OCI-LY3 (cell line): ENCODE measurements around the gene ATN1.

ENCODE experiments used
- H2AFZ ChIP-seq: fragments of 200-600, 300-600 bp; shearing (Covaris generic); 2 replicates; pipeline ENCODE4 v1.6.0; 2014; ENCODE audit warnings: antibody characterized with exemption, low read depth, low read length
- H3K27ac ChIP-seq: fragments of 200-600, 300-600 bp; sonication (generic); 2 replicates; pipeline ENCODE4 v1.5.1; 2014; ENCODE audit warnings: mild to moderate bottlenecking, low read length, moderate library complexity, mixed read lengths
- H3K27me3 ChIP-seq: fragments of 200-600, 300-600 bp; sonication (generic); 2 replicates; pipeline ENCODE4 v1.6.1; 2014; ENCODE audit warnings: low read depth, low read length, mixed read lengths
- H3K36me3 ChIP-seq: fragments of 200-600, 300-600 bp; sonication (generic); replicated peaks from 2 replicates; pipeline ENCODE3; 2014; ENCODE audit warnings: low read depth, low read length, mixed read lengths
- H3K4me1 ChIP-seq: fragments of 300-600, 200-600 bp; sonication (generic); 2 replicates; pipeline ENCODE4 v1.6.1; 2014; ENCODE audit warnings: low read length, mixed read lengths
- H3K4me2 ChIP-seq: fragments of 200-600, 300-600 bp; sonication (generic); 2 replicates; pipeline ENCODE4 v1.6.1; 2014; ENCODE audit warnings: low read length, mixed read lengths
- H3K4me3 ChIP-seq: fragments of 300-600, 200-600 bp; sonication (generic); 2 replicates; pipeline ENCODE4 v1.5.1; 2014; ENCODE audit warnings: antibody characterized with exemption, mild to moderate bottlenecking, low read length, moderate library complexity
- H3K79me2 ChIP-seq: fragments of 300-600, 200-600 bp; shearing (Covaris generic); 2 replicates; pipeline ENCODE4 v1.6.1; 2014; ENCODE audit warnings: mild to moderate bottlenecking, low read length, mixed read lengths
- H3K9ac ChIP-seq: fragments of 300-600, 200-600 bp; shearing (Covaris generic); 2 replicates; pipeline ENCODE4 v1.6.0; 2014; ENCODE audit warnings: mild to moderate bottlenecking, low read length, moderate library complexity
- H3K9me3 ChIP-seq: fragments of 200-600, 300-600 bp; shearing (Covaris generic); 2 replicates; pipeline ENCODE4 v1.6.1; 2014; ENCODE audit warnings: low read length, mixed read lengths; ENCODE audit not compliant: insufficient read depth
- H4K20me1 ChIP-seq: fragments of 200-600, 300-600 bp; sonication (generic); 2 replicates; pipeline ENCODE4 v1.6.1; 2016; ENCODE audit warnings: low read length, mixed read lengths; ENCODE audit not compliant: insufficient read depth
- EZH2phosphoT487 ChIP-seq: fragments of 200-600 bp; shearing (Covaris generic); IDR thresholded peaks from 2 replicates; pipeline ENCODE4 v1.6.1; 2018; ENCODE audit warnings: antibody characterized with exemption, mixed run types, low read depth
- TF ChIP-seq, protein P1 (sequence below): fragments of 200-600, 300-600 bp; sonication (generic); IDR thresholded peaks from 2 replicates; pipeline ENCODE4 v1.5.1; 2014; ENCODE audit warnings: antibody characterized with exemption, low read length, low read depth

ATN1 gene

DNA sequence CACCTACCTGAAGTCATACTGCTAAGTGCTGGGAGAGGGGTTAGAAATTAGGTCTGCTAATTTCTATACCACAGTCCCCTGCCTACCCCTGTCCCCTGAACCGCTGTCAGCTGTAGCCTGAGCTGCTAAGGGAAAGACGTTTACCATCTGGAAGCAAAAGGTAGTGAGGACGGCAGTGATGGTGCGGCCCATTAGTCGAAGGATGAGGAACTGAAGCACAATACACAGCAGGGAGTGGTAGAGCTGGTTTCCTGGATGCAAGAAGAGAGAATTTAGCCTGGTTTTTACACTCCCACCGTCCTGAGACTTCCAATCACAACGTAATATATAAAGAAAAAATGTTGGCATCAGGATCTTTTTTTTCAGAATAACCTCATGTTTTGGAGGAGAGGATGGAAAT, 54.8 kb downstream of the ATN1 start:
- no peaks in the 10 kb centered on the region for H3K79me2 ChIP-seq
- TF ChIP-seq EZH2phosphoT487 = no peak
- TF ChIP-seq, protein P1, sequence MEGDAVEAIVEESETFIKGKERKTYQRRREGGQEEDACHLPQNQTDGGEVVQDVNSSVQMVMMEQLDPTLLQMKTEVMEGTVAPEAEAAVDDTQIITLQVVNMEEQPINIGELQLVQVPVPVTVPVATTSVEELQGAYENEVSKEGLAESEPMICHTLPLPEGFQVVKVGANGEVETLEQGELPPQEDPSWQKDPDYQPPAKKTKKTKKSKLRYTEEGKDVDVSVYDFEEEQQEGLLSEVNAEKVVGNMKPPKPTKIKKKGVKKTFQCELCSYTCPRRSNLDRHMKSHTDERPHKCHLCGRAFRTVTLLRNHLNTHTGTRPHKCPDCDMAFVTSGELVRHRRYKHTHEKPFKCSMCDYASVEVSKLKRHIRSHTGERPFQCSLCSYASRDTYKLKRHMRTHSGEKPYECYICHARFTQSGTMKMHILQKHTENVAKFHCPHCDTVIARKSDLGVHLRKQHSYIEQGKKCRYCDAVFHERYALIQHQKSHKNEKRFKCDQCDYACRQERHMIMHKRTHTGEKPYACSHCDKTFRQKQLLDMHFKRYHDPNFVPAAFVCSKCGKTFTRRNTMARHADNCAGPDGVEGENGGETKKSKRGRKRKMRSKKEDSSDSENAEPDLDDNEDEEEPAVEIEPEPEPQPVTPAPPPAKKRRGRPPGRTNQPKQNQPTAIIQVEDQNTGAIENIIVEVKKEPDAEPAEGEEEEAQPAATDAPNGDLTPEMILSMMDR = no peak
- H3K27me3 ChIP-seq = no peaks in the 10 kb centered on the region
- no peak overlapping the region for H3K4me3 ChIP-seq
- H3K4me2 ChIP-seq = no peak overlapping the region
- H3K4me1 ChIP-seq = no peaks in the 10 kb centered on the region
- no peaks in the 10 kb centered on the region for H4K20me1 ChIP-seq
- H3K27ac ChIP-seq = no peak overlapping the region
- peaks cover 35% of the 10 kb centered on the region for H3K36me3 ChIP-seq
- no peaks in the 10 kb centered on the region for H3K9me3 ChIP-seq
- no peak overlapping the region for H2AFZ ChIP-seq
- H3K9ac ChIP-seq = no peak overlapping the region

DNA sequence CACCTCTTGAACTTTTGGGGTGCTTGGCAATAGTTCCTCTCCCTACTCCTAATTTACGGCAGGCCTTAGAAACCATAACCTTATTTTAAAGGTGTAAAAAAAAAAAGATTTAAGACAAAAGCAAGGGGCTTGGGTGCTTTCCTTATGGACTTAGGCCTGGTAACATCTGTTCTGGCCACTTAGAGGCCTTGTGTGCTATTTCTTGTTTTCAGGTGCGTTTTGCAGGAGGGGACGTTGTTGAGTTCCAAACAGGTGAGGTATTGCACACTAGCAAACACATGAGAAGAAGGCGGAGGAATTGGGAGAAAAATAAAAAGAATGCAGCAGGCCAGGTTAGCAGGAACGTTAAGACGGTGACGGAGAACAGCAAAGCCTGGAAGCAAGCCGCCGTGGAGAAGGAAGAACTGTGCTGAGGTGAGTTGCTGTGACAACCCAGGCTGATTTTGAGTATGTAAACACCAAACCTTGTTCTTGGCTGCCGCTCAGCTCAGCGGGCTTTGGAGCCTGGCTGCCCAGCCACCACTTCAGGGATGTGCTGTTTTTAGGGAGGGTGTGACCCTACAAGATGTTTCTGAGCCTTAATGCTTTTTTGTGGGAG, 60.3 kb downstream of the ATN1 start:
- Histone ChIP-seq H3K36me3 (peaks cover 14% of the 10 kb centered on the region), H3K79me2 (no peaks in the 10 kb centered on the region), H3K4me3 (no peak overlapping the region), H3K4me1 (no peaks in the 10 kb centered on the region), H4K20me1 (no peaks in the 10 kb centered on the region), H3K4me2 (no peak overlapping the region), H2AFZ (no peak overlapping the region), H3K27ac (no peak overlapping the region), H3K27me3 (no peaks in the 10 kb centered on the region), H3K9ac (no peak overlapping the region), H3K9me3 (no peaks in the 10 kb centered on the region)
- TF ChIP-seq, protein P1 = no peak
- no peak for TF ChIP-seq EZH2phosphoT487
